Femur (tissue), 1 donor: ENCODE results near the gene CLIC4.
"Not testable (repeated sequence)": the region's sequence is repeated elsewhere in the genome, so short reads cannot be mapped to it uniquely, and the experiment has no call there.

Source experiments
- DNase-seq: peaks from one replicate; pipeline ENCODE4 v3.0.0-alpha.2; 2017

Gene CLIC4

GRCh38 chr1:24748191-24749121 is 3.2 kb downstream of the CLIC4 start:
- no peak for DNase-seq

DNA sequence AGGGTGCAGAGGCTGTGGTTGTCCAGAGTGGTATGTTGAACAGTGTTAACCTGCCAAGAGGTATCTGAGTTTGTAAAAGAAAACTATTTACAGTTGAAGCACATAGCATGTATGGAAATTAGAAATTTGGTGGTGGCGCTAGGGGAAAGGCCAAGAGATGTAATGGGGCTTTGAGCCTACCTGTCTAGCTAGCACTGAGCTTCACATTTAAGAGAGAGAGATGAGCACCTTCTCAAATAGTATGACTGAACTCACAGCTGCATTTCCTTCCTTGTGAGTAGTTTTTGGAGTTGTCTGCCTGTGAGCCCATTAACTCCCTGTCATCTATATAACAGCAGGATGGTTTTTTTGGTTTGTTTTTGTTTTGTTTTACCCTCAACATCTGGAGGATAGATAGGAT is 4.0 kb downstream of the CLIC4 start:
- DNase-seq: no peak

- DNase-seq: no peak
Measured at GRCh38 chr1:24749886-24750285, 4.6 kb downstream of the CLIC4 start.

GRCh38 chr1:24751833-24752232 is 6.6 kb downstream of the CLIC4 start:
- DNase-seq: no peak

DNA sequence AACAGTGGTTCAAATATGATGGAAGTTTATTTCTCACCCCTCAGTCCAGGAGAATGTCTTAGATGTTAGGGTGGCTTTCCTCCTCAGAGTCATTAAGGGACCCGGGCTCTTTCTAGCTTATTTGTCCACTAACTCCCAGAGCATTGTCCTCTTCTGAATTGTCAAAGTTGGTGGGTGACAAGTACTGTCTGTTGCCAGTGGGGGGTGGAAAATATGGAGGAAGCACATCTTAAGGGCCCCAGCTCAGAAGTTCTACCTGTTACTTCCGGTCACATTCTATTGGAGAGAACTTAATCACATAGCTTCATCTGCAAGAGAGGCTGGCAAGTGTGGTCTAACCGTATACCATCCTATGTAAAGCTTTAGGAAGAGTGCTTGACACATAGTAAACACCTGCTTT is 7.1 kb downstream of the CLIC4 start:
- DNase-seq: no peak

DNA sequence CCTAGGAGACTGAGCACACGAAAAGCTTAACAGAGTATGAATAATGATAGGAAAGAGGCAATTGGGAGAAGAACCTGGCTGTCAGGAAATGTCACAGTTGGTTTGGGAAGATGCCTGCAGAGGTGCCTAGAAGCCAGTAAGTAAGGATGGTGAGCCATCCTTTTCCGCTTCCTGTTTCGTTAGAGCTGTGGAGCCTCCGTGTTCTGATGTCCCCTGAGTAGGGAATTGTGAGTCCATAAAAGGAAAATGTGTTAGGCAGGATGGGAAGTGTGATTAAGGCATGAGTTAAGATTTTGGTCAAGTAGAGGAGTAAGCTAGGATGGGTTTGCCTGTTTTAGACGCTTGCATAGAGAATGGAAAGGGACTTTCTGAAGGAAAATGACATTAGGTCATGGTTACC is 9.0 kb downstream of the CLIC4 start:
- DNase-seq: no peak

- DNase-seq: not testable (repeated sequence)
Measured at GRCh38 chr1:24755323-24755722, 10.1 kb downstream of the CLIC4 start.

DNA sequence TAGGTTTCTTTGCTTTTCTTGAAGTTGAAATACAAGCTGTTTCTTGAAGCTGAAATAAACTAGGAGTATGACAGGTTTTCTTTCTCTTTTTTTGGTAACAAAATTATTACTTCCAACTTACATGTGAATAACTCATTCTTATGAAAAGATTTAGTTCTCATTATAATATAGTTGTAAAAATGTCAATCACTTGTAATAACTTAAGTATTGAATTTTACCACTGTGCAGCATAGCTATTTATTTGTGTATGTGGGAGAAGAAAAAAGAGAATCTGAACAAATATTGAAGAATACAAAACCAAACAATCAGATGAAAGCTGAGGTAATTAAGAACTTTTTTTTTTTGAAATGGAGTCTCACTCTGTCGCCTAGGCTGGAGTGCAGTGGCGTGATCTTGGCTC is 11.1 kb downstream of the CLIC4 start:
- no peak for DNase-seq

GRCh38 chr1:24759492-24759891 is 14.2 kb downstream of the CLIC4 start:
- DNase-seq: no peak

DNA sequence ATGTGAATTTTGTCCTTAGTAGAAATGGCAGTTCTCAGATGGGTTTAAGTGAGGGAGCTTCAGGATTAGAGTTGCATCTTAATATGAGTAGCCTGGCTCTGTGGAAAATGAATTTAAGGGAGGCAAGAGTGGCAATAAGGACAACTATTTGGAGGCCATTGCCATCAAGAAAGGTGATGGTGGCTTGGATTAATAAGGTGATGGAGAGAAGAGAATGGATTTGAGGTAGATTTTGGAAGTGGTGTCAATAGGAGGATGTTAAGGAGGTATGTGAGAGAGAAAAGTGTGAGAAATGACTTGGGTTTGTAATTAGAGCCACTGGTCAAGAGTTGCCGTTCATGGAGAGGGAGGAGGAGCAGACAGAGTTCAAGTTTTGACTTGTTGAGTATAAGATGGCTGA is 16.3 kb downstream of the CLIC4 start:
- DNase-seq: no peak

DNA sequence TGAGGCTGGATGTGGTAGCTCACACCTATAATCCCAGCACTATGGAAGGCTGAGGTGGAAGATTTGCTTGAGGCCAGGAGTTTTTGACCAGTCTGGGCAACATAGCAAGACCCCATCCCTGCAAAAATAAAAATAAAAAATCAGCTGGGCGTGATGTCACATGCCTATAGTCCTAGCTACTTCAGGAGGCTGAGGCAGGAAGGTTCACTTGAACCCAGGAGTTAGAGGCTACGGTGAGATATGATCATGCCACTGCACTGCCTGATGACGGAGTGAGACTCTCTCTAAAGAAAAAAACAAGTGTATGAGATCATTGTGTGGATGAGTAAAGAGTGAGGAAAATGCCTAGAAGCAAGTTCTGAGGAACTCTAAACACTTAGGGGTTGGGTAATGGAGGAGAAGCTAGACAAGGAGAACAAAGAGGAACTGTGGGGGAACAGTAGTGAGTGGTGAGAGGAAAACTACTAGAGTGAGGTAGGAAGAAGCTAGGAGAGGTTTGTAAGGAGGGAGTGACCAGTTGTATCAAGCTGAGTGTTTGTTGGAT is 17.0 kb downstream of the CLIC4 start:
- no peak for DNase-seq

DNA sequence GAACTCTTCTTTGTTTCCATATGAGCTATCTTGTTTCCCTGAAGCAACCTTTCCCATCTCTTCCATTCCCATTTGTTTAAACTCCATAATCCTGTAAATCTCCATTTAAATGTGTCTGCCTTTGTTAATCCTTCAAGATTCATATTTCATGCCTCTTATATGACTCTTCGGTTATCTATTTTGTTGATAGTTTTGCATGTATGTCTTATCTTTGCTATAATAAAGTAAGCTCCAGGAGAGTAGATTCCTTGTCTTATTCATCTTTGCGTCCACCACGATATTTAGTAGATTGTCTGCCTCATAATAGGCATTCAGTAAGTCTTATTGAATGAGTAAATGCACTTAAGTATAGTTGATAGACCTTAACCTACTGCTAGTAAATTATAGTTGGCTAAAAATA is 18.4 kb downstream of the CLIC4 start:
- no peak for DNase-seq

GRCh38 chr1:24764439-24764838 is 19.2 kb downstream of the CLIC4 start:
- no peak for DNase-seq

- no peak for DNase-seq
Measured at GRCh38 chr1:24764848-24765247, 19.6 kb downstream of the CLIC4 start.

- DNase-seq: no peak
Measured at GRCh38 chr1:24765308-24765988, 20.2 kb downstream of the CLIC4 start.

- DNase-seq: no peak
Measured at GRCh38 chr1:24767351-24767750, 22.1 kb downstream of the CLIC4 start.

DNA sequence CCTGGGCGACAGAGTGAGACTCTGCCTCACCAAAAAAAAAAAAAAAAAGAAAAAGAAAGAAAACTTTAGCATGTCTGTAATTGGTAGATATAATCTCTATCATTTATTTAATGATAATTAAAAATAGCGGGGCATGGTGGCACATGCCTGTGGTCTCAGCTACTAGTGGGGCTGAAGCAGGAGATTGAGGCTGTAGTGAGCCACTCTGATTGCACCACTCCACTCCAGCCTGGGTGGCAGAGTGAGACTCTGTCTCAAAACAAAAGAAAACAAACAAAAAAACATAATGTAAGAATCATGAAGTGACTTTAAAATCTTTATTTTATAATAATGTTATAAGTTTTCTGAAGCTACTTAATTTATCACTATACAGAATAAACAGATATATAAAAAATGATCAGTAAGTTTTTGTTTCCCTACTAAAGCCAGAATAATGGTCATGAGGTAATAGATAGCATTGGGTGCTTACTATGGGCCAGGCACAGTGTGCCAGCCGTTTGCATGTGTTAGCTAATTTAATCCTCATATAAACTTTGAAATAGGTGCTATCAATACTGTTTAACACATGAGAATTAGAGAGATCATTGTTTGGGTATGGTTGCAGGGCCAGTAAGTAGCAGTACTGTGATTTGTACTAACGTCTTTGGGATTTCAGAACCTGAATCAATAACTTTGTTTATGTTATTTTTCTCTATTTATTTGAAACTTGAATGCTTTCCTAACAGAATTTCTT is 23.8 kb downstream of the CLIC4 start:
- DNase-seq: no peak

DNA sequence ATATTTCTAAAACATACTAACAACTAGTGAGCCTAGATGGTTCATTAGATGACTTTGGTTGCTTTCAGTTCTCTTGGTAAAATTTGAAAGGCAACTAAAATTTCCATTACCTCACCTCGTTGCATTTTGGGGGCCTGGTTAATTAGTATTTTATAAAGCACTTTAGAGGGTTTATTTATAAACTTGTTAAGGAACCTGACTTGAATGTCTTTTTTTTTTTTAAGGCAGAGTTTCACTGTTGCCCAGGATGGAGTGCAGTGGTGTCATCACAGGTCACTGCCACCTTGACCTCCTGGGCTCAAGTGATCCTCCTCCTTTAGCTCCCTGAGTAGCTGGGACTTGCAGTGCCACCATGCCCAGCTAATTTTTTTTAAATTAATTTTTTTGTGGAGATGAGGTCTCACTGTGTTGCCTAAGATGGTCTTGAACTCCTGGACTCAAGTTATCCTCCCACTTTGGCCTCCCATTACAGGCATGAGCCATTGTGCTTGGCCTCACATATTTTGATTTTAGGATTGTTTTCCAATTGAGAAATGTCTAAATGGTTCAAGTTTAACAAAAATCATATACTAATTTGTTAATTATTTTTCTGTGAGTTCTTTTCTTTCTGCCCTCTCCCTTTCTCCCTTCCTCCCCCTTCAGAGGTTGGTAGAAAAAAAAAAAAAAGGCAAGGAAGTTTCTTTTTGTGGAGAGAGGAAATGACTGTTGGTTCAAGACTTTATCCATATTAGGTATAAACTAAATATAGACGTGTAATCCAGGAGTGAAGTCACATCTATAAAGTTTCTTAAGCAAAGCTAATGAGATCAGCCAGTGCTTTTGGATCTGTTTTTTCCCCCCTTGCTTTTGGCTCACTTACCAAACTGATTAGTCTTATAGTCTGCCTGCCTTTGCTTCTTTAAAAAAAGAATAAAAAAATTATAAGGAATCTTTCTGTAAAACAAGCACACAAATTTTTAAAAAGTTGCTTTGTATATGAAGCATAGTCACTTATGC is 24.7 kb downstream of the CLIC4 start:
- DNase-seq: no peak

GRCh38 chr1:24770881-24771280 is 25.6 kb downstream of the CLIC4 start:
- no peak for DNase-seq

- DNase-seq: no peak
Measured at GRCh38 chr1:24771574-24771973, 26.3 kb downstream of the CLIC4 start.

- DNase-seq: no peak
Measured at GRCh38 chr1:24773618-24774017, 28.4 kb downstream of the CLIC4 start.

GRCh38 chr1:24775348-24775747 is 30.1 kb downstream of the CLIC4 start:
- no peak for DNase-seq
